DND-41 (cell line): Measurements from ENCODE around the gene CFAP77.

Experiments used
- ATAC-seq: fragments of 200-7000 bp; cut with Tn5 transposase; 3 replicates; pipeline ENCODE4 v1.9.1; 2021; ENCODE audit warnings: low read depth; ENCODE audit not compliant: insufficient read depth
- DNase-seq: peaks from one replicate; pipeline ENCODE4 v3.0.0-alpha.2; 2020
- H2AFZ ChIP-seq: 2 replicates; pipeline ENCODE4 v1.6.0; 2012; ENCODE audit warnings: low read depth, low read length
- H3K27ac ChIP-seq: 2 replicates; pipeline ENCODE4 v1.5.1; 2012; ENCODE audit warnings: low read length, inconsistent platforms
- H3K27me3 ChIP-seq: fragments of 200-600 bp; sonication (generic); 2 replicates; pipeline ENCODE4 v1.6.0; 2012; ENCODE audit warnings: low read length, mild to moderate bottlenecking, inconsistent platforms; ENCODE audit not compliant: insufficient read depth, poor library complexity
- H3K36me3 ChIP-seq: 2 replicates; pipeline ENCODE4 v1.5.1; 2012; ENCODE audit warnings: low read length, inconsistent platforms; ENCODE audit not compliant: insufficient read depth
- H3K4me1 ChIP-seq: 2 replicates; pipeline ENCODE4 v1.5.1; 2012; ENCODE audit warnings: mild to moderate bottlenecking, low read length; ENCODE audit not compliant: insufficient read depth
- H3K4me2 ChIP-seq: 2 replicates; pipeline ENCODE4 v1.6.0; 2012; ENCODE audit warnings: mild to moderate bottlenecking, moderate library complexity, low read length, inconsistent platforms; ENCODE audit not compliant: insufficient read depth
- H3K4me3 ChIP-seq, 2 experiments: fragments of 200-600 bp in 1 of 2; shearing (Covaris generic) in 1 of 2; 2 replicates each; pipeline ENCODE4 v1.5.1; 2012 to 2016; ENCODE audit warnings: inconsistent platforms in 2 of 2, low read length in 2 of 2, mild to moderate bottlenecking in 2 of 2, low read depth in 1 of 2, moderate library complexity in 1 of 2
- H3K79me2 ChIP-seq: 2 replicates; pipeline ENCODE4 v1.6.0; 2012; ENCODE audit warnings: low read length, inconsistent platforms; ENCODE audit not compliant: insufficient read depth
- H3K9ac ChIP-seq: 2 replicates; pipeline ENCODE4 v1.6.0; 2012; ENCODE audit warnings: low read depth, mild to moderate bottlenecking, inconsistent platforms, low read length, moderate library complexity
- H3K9me3 ChIP-seq: 2 replicates; pipeline ENCODE4 v1.5.1; 2012; ENCODE audit warnings: low read length, moderate library complexity, mild to moderate bottlenecking, inconsistent platforms; ENCODE audit not compliant: insufficient read depth, severe bottlenecking
- H4K20me1 ChIP-seq: 2 replicates; pipeline ENCODE4 v1.6.0; 2012; ENCODE audit warnings: low read length; ENCODE audit not compliant: insufficient read depth
- EZH2 ChIP-seq: IDR thresholded peaks from 3 replicates; pipeline ENCODE4 v1.6.1; 2012; ENCODE audit warnings: borderline replicate concordance, low read depth, mild to moderate bottlenecking, moderate library complexity, low read length, inconsistent platforms; ENCODE audit not compliant: severe bottlenecking
- TF ChIP-seq, protein P1 (sequence below): IDR thresholded peaks from 2 replicates; pipeline ENCODE4 v1.5.1; 2012; ENCODE audit warnings: borderline replicate concordance, low read length, moderate library complexity, mild to moderate bottlenecking; ENCODE audit not compliant: poor library complexity, severe bottlenecking; ENCODE audit errors: extremely low read depth

Gene CFAP77

DNA sequence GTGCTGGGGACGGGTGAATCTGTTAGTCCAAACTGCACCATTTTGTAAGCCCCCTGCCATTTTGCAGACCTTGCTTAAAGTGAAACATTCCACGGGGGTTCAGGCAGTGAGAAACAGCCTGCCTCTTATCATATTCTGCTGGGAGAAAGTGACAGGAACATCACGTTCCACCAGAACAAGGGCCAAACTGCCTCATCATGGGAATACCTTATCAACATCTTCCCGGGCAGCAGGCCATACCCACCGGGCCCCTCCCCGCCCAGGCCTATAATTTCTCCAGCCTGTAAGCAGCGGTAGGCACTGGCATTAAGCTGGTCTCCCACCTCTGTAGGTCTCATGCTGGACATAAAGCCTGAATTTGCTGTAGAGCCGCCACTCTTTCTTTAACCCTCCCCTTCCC, 1.5 kb upstream of the CFAP77 start:
- peaks cover 39% of the 10 kb centered on the region for H3K4me1 ChIP-seq
- H3K79me2 ChIP-seq, result peaks cover 20% of the 10 kb centered on the region
- peaks cover 8% of the 10 kb centered on the region; the same call in 1 of the 2 replicates for H4K20me1 ChIP-seq
- DNase-seq (no peak), ATAC-seq (no peak)
- H3K4me2 ChIP-seq, result no peak overlapping the region
- TF ChIP-seq EZH2, result no peak
- TF ChIP-seq, protein P1, sequence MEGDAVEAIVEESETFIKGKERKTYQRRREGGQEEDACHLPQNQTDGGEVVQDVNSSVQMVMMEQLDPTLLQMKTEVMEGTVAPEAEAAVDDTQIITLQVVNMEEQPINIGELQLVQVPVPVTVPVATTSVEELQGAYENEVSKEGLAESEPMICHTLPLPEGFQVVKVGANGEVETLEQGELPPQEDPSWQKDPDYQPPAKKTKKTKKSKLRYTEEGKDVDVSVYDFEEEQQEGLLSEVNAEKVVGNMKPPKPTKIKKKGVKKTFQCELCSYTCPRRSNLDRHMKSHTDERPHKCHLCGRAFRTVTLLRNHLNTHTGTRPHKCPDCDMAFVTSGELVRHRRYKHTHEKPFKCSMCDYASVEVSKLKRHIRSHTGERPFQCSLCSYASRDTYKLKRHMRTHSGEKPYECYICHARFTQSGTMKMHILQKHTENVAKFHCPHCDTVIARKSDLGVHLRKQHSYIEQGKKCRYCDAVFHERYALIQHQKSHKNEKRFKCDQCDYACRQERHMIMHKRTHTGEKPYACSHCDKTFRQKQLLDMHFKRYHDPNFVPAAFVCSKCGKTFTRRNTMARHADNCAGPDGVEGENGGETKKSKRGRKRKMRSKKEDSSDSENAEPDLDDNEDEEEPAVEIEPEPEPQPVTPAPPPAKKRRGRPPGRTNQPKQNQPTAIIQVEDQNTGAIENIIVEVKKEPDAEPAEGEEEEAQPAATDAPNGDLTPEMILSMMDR, result no peak
- H3K36me3 ChIP-seq, result peaks cover 3% of the 10 kb centered on the region
- H3K4me3 ChIP-seq, result no peak overlapping the region
- peaks cover 20% of the 10 kb centered on the region for H3K27me3 ChIP-seq
- H3K9ac ChIP-seq, result no peak overlapping the region
- H2AFZ ChIP-seq, result no peak overlapping the region
- no peak overlapping the region for H3K27ac ChIP-seq
- no peaks in the 10 kb centered on the region for H3K9me3 ChIP-seq

DNA sequence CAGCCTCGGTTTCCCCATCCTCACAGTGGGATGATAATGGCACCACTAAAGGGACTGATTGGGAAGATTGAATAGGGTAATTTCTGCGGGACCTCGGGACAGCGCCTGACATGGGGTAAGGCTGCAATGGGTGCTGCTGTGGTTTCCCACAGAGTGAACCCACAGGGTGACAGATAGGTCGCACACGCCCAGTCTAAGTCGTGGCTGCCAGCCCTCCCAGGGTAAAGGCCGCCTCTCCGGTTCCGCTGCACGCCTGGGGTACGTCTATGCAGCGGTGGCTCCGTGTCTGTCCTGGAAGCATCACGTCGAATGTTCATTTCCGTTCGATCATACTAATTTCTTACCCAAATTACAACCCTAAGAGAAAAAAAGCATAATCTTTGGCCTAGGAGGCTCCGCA, 631 bp downstream of the CFAP77 start:
- H3K9me3 ChIP-seq, result no peaks in the 10 kb centered on the region
- H2AFZ ChIP-seq, result no peak overlapping the region
- no peak overlapping the region for H3K4me3 ChIP-seq
- ATAC-seq, result no peak
- TF ChIP-seq EZH2, result no peak
- TF ChIP-seq, protein P1, result no peak
- peaks cover 35% of the 10 kb centered on the region for H3K27me3 ChIP-seq
- H4K20me1 ChIP-seq, result no peaks in the 10 kb centered on the region; the same call in 1 of the 2 replicates
- peaks cover 10% of the 10 kb centered on the region for H3K79me2 ChIP-seq
- H3K4me1 ChIP-seq, result peaks cover 19% of the 10 kb centered on the region
- no peaks in the 10 kb centered on the region; the same call in 1 of the 2 replicates for H3K36me3 ChIP-seq
- H3K4me2 ChIP-seq, result no peak overlapping the region
- no peak for DNase-seq
- H3K27ac ChIP-seq, result no peak overlapping the region
- H3K9ac ChIP-seq, result no peak overlapping the region

DNA sequence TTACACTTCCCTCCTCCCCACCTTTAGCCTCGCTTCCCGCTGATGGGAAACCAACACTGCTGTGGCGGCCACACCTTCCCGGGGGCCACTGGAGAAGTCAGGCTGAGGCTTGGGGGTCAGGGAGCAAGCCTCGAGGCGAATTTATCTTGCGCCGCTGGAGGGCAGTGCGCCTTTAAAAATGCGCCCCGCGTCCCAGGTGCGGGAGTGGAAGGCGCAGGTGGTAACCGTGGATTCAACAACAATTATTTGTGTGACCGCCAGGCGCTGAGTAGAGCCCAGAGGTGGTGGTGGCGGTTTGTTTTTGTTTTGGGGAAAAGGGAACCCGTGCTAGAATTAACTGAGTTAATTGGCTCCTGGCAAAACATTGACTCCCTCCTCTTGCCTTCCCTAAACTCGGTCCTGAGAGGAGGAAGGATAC, 1.1 kb downstream of the CFAP77 start:
- Histone ChIP-seq H2AFZ (no peak overlapping the region), H3K79me2 (peaks cover 5% of the 10 kb centered on the region), H3K4me3 (no peak overlapping the region), H3K27me3 (peaks cover 35% of the 10 kb centered on the region), H3K9me3 (no peaks in the 10 kb centered on the region), H3K27ac (no peak overlapping the region), H3K4me2 (0 out of 2 replicates have a peak overlapping the region, but pooled peaks have one; percentile 13), H3K9ac (no peak overlapping the region), H3K4me1 (peaks cover 17% of the 10 kb centered on the region), H4K20me1 (no peaks in the 10 kb centered on the region; the same call in 1 of the 2 replicates), H3K36me3 (no peaks in the 10 kb centered on the region; the same call in 1 of the 2 replicates)
- DNase-seq (peak; percentile 60), ATAC-seq (peak; percentile 55)
- TF ChIP-seq EZH2, result peak; percentile 28
- TF ChIP-seq, protein P1, result peak; percentile 61
